Fibroblast of gingiva (primary cell): ENCODE results near the gene ALOX5AP.

ENCODE experiments used
- DNase-seq: peaks from one replicate; pipeline ENCODE4 v3.0.0-alpha.2; 2011; ENCODE audit warnings: low read depth

Gene ALOX5AP

DNA sequence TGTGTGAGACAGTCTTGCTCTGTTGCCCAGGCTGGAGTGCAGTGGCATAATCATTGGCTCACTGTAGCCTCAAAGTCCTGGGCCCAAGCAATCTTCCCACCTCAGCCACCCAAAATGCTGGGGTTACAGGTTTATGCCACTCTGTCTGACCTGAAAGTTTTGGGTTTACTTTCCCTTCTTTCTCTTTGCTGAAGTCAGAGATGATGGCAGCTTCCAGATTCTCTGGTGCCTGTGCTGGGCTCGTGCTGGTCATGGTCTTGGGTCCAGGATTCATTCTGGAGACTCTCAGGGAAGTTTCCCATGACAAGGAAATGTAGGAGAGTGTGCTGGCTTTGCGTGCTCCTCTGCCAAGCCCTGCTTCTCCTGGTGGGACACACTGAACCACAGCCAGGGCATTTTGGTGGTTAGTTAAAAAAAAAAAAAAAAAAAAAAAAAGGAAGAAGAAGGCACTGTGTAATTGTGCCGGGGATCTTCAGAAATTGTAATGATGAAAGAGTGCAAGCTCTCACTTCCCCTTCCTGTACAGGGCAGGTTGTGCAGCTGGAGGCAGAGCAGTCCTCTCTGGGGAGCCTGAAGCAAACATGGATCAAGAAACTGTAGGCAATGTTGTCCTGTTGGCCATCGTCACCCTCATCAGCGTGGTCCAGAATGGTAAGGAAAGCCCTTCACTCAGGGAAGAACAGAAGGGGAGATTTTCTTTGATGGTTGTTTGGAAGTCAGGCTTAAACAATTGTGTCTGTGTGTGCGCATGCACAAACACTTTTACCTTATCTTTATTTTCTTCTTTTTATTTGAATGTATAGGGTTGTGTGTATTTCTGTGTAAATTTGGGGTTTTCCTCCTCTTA, at the start of gene ALOX5AP:
Gene ALOX5AP, plus strand, starts transcription at position 519 of the 847 bp plus-strand sequence. Its CDS starts 63 bp downstream, at position 582.
- no peak for DNase-seq

DNA sequence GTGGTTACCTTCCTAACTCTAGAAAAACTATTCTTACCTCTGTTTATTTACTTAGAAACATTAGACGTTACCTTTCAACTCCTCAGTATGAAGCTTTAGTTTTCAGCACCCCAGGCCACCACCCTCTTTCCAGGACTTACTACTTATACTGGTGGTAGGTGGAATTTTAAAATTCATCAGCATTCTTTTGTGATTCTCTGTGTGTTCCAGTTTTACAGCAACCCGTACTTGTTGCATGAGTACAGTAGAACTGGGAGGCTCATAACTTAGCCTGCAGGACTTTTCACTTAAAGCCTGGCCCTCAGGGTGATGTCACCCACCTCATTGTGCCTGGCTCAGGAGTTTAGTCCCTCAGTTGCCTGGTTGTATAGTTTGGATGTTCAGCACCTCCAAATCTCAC, 49.4 kb upstream of the ALOX5AP start:
- DNase-seq, result no peak

DNA sequence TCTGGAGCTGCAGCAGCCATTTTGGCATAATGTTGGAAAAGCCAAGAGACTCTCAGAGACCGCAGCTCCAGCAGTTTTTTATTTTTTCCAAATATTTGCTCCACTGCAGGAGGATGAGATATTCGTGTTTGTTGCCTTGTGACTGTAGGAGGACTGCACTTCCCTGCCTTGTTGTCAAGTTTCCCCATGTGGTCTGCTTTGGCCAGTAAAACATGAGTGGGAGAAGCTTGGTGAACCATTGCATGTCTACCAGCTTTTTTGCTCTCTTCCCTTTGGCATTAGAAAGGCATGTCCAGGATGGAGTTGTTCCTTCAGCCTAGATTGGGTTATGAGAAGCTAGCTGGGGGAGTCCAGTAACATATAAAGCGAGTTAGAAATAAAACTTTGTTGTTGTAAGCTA, 47.7 kb upstream of the ALOX5AP start:
- DNase-seq, result no peak

DNA sequence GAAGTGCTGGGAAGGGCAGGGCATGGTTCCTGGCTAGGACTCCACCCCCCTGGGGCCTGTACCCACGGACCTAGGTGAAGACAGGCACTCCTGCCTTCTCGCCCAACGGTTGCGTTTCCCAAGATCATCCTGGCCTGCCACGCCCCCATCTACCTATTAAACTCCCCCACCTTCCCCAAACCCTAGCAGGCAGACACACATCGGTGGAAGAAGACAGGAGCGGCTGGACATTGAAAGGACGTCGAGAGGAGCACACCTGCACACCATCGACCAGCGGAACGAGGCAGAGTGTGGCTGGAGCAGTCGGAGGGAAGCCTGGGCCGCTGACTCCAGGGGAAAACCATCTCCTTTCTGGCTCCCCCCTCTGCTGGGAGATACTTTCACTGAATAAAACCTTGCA, 45.6 kb upstream of the ALOX5AP start:
- DNase-seq, result no peak

DNA sequence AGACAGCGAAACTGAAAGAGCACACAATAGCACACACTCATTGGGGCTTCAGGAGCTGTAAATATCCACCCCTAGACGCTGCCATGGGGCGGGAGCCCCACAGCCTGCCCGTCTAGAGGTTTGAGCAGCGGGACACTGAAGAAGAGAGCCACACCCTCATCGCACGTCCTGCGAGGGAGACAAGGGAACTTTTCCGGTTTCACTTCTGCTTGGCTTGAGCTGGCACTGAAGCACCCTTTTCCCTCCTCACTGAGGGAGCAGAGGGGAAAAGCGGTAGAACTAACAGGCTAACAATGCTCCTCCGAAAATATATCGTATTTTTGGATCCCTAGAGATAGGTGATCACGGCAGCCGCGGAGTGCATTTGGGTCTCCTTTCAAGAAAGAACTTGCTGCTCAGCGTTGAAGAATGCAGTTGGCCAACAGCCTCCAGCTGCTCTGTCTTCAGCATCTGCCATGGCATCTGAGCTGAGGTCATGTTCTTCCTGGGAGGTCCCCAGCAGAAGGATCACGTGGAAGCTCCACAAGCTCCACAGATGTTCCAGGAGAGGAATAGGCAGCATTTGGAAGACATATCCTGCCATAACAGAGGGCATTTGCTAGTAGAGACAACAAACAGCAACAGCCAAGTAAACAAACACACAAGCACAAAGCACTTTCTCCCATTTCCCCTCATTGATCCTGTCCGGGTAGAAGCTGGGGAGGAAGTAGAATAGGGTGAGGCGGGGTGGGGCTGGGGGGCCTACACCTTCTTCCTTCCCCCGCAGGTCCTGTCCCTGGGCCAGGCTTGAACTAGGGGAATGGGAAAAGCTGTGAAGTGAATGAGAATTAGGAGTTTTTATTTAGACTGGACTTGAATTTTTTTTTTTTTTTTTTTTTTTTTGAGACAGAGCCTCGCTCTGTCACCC, 44.8 kb upstream of the ALOX5AP start:
- peak; percentile 97 for DNase-seq

DNA sequence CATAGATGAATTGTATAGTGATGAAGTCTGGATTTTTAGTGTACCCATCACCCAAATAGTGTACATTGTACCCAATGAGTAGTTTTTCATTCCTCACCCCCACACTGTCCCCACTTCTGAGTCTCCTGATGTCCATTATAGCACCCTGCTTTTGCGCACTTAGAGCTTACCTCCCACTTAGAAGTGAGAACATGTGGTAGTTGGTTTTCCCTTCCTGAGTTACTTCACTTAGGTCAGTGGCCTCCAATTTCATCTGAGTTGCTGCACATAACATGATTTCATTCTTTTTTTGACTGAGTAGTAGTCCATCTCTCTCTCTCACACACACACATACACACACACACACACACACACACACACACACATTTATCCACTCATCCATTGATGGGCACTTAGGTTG, 43.2 kb upstream of the ALOX5AP start:
- DNase-seq, result no peak

DNA sequence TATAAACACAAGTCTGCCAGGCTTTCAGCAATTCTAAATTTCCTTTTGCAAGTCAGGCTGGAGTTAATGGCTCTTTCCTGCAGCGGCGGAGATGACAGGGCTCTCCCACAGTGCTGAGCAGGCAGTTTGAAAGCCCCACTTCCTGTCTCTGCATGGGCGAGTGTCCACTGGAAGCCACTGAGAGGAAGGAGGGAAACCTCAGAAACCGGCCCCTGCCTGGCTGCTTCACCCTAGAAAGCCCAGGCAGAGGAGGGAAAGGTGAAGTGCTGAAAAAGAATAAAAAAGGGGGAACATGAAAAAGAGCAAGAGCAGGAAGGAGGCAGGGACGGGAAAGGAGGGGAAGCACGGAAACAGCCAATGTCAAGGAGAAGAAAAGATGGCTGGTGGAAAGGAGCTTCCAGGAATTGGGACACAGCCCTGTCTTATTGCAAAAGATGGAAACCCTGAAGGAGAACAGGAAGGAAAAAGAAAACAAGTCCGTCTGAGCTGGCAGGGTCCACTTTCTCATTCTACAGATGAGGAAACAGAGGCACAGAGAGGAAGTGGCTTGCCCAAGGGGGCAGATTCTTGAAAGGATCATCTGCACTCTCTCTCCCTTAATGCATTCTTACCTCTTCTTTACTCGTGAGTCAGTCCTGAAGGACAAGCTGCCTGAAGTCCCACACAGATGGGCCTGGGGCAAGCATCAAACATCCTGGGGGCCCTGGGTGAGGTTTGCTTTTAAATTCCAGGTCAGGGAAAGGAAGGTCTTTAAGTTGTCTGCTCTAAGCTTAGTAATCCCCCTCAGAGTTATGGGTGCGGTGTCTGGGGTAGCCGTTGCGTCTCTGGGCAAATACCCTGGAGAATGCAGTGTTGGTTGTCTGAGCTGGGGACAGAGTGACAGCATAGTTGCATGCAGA, 38.8 kb upstream of the ALOX5AP start:
- no peak for DNase-seq

DNA sequence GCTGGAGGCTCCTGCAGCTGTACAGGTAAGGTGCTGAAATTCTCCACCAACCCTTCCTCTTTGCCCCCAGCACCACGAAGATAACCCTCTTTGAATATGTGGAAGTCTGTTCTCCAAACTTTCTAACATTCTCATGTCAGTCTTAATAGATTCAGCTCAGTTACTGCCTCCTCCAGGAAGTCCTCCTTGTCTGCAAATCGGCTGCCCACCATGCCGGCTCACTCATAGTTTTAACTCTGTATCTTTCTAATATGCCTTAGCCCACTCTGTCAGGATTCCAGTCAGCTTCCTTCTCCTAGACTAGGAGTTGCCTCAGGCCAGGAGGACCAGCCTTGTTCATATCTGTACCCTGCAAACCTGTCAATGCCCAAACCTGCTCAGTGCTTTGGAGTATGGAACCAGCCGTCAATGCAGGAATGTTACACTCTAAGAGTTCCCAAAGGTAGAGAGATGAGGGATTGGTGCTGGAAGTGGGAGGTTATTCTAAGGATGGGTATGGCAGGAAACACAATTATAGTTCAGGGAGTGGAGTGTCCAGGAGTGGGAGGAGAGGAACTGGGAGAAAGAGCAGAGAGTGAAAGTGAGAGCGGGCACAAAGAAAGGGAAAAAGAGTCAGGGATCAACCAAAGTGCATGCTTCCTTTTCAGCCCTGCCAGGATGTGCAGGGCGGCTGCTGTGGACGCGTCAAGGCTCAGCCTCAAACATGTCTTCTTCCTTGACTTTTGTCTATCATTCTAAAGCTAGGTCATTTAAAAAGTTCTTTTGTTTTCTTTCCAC, 38.0 kb upstream of the ALOX5AP start:
- DNase-seq, result no peak

DNA sequence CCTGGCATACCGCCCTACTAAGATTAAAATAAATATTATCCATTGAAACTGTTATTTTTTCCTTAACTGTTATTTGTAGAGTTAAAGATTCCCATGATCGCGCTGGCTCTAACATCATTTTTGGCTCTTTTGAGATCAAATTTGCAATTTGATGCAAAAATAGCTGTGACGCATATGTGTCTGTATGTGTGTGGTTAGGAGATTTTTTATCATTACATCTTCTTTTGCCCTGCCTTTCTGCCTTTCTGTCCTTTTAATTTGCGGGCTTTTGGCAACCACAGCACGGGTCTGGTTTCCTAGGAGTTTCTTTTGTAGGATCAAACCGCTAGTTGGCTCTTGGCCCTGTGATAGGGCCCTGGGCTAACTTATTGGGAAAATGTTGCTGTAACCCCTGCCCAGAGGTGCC, 37.3 kb upstream of the ALOX5AP start:
- peak; percentile 71 for DNase-seq

DNA sequence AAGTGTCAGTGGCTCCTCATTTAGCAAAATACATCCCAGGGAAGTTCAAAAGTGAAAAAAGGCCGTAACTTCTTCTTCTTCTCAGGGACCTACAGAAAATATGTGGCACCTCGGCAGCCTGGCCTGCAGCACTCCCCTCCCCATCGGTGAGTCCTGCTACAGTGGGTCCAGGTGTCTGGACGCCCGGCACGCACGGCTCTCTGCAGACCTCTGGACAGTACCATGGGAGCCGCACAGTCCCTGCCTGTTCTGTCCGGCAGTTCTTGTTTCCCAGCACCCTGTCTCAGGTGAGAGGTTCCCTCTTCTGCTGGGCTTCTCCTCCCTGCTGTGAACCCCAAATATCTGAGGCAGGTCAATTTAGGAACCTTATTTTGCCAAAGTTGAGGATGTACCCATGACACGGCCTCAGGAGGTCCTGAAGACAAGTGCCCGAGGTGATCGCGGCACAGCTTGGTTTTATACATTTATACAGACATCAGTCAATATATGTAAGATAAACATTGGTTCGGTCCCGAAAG, 36.8 kb upstream of the ALOX5AP start:
- DNase-seq, result no peak

DNA sequence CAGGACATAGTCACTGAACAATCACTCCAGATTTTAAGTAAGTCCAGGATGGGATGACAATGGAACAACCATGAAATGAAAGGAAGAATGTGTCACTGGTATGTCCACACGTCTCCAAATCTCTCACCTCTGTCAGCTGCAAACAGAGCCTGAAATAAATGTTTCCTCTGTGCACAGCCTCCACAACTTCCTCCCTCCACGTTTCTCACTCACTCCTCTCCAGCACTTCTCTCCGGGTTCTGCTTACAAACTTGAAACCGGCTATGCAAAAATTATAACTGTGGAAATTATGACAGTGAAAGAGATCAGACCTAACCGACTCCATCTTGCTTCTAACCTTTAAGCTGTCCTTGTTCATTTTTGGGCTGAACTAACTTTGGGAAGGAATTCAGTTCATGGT, 35.0 kb upstream of the ALOX5AP start:
- DNase-seq, result no peak

DNA sequence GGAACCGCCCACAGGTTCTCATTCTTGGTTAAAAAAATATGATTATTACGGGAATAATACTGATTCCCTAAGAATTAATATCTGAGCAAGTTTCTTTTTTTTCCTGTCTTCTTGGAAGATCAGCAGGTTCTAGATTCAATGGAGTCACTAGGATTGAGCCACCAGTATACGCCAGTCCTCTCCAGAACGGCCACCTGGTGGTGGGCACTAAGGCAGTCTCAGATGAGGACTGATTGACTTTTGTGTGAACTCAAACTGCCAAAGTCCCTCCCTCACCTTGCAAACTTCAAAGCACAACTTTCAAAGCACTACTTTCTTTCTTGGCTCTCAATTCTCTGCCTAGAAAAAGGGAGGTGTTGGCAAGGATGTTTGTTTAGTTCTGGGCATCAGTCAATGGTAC, 33.3 kb upstream of the ALOX5AP start:
- no peak for DNase-seq

DNA sequence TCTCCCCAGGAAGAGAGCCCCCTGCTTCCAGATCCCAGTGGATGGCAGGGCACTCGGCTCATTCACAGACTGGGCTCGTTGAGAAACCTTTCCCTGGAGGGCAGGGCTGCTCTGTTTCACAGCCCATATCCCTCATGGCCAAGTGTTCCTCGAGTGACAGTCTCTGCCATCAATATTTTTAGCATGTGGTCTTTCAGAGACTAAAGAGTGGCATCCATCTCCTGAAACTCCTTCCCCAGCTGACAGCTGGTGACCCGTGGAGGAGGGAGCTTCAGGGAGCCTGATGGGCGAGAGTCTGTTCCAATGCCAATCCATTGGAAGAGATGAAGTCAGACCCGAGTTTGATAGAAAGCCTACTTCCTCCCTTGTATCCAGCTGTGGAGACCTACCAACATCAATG, 30.7 kb upstream of the ALOX5AP start:
- no peak for DNase-seq

DNA sequence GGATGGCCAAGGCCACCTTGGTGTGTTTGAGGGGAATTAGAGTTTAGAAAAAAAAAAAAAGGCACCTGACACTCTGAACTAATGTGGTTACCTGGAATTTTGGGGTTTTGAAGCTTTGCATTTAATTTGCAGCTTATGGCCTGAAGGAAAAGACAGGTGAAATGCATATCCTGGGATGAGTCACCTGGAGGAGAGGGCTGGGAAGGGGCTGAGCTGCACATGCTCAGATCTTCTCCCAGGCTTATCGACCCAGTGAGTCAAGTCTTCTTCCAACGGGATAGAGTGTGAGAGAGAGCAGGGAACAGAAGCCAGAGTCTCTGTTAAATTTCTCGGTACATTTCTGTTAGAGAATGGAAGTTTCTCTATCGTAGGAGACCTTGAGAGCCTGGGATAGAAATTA, 29.7 kb upstream of the ALOX5AP start:
- no peak for DNase-seq

DNA sequence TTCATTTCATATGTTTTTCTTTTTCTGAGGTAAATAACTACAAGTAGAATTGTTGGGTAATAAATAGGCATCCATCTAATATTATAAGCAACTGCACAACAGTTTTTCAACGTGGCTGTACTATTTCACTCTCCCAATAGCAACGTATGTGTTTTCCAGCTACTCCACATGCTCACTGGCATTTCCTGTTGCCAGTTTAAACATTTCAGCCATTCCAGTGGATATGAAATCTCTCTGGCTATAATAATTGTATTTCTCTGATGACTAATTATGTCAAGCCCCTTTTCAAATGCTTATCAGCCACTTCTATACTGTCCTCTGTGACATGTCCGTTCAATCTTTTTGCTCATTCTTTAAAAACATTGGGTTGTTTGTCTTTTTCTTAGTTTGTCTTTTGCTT, 26.8 kb upstream of the ALOX5AP start:
- DNase-seq, result peak; percentile 65

DNA sequence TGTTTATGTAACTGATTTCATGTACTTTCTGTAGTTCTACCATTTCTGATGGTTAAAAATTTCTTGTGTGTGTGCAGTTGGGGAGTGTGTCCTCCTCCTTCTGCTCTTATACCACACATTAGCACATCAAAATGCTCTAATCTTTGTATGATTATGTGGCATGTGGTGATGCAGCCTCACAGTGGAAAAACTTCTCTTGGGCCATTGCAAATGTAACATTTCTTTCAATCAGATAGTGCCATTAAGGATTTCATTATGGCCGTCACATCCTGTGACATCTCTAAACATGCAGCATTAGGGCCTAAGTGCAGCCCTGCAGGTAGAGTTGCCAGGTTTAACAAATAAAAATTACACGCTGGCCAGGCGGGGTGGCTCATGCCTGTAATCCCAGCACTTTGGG, 24.9 kb upstream of the ALOX5AP start:
- DNase-seq, result no peak

DNA sequence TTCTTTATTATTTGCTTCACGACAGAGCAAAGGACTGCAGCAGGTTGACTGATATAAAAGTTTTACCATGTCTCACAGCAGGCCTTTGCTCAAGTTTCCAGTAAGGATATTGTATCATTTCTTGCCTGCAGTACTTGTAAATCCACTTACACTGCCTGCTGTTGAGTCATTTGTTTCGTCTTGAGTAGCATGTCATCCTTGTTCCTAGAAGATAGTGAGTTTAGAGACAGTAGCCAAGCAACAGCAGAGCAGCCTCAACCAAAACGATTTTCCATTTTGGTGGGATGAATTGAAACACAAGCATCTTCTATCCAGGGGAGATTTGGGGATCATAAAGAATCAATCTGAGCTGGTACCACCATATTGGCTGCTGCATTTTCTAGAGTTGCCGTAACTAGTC, 24.0 kb upstream of the ALOX5AP start:
- DNase-seq, result peak; percentile 21

DNA sequence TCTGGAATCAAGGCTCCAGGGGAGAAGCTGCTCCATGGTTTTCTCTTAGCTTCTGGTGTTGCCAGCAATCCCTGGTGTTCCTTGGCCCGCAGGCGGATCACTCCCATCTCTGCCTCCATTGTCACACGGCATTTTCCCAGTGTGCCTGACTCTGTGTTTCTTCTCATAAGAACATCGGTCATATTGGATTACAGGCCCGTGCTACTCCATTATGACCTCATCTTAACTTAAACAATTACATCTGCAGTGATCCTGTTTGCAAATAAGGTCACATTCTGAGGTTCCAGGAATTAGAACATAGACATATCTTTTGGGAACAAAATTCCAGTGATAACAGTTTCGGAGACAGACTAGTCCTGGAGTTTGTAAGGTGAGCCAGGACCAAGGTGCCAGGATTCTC, 23.5 kb upstream of the ALOX5AP start:
- DNase-seq, result no peak

DNA sequence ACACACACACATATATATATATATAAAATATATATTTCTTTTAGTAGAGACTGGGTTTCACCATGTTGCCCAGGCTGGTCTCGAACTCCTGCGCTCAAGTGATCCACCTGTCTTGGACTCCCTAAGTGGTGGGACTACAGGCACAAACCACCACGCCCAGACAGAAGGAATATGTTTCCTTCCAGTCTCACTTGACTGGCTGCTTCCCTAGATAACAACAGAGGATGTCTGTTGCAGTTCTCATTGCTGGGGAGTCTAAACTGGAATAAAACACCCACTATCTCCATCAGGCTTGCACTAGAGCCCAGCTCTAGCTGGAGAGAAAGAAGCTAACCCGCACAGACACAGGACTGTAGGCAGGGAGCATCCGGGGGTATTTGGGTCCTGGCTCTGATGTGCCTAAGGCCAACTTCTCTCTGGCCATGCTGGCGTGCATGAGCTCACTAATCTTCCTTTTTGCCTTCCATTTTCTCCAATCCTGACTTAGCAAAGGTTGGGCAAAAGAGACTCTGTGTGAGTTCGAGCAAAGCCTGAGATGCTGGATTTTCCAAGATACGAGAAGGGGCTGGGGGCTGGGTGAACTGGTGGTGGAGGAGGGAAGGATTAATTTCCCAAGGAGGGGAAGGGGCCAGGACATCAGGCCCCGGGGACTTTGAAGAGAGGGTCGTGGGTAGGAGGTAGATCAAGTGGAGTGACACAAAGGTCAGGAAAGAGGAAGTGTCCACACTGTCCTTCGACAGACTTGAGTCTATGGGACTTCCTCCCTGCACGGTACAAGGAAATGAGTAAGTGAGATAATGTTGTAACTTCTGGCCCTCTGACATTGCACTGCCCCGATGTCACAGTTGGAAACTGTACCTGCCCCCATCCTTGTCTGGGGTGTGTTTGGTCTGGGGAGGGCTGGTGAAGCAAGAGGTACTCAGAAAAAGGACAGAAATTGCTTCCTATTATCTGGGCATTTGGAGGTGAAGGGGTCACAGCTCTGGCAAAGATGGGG, 22.5 kb upstream of the ALOX5AP start:
- no peak for DNase-seq
